Stomach (tissue), 9 donors: Measurements from ENCODE around the gene PRKCG. TPM values are rescaled to one million over a fixed set of nuclear protein-coding genes. Genes with fewer than 3 reads are reported as not detected.

Experiments
- DNase-seq, 2 donors: peaks; one replicate each; pipeline versions ENCODE4 v3.0.0 to v3.0.0-alpha.2; 2013 to 2019
- H3K27ac ChIP-seq, 5 donors: fragments of 200-600 bp in 4 of 5; sonication (generic) in 4 of 5; one replicate each; pipeline ENCODE4 v1.5.1; 2013 to 2019; ENCODE audit warnings: mild to moderate bottlenecking in 1 of 5, moderate library complexity in 1 of 5
- H3K27me3 ChIP-seq, 3 donors: fragments of 200-600 bp; sonication (generic); one replicate each; pipeline ENCODE4 v1.5.1; 2017 to 2019; ENCODE audit warnings: mixed run types in 1 of 3
- H3K36me3 ChIP-seq, 4 donors: fragments of 200-600 bp; sonication (generic); 1 replicate in 3 of 4; 2 replicates in 1 of 4; pipeline ENCODE4 v1.5.1; 2016 to 2019
- H3K4me1 ChIP-seq, 4 donors: fragments of 200-600 bp; sonication (generic); one replicate each; pipeline ENCODE4 v1.5.1; 2016 to 2019
- H3K4me3 ChIP-seq, 4 donors: fragments of 200-600 bp; sonication (generic) in 3 of 4; one replicate each; pipeline ENCODE4 v1.5.1; 2016 to 2019; ENCODE audit warnings: mild to moderate bottlenecking in 1 of 4
- H3K9me3 ChIP-seq, 4 donors: fragments of 200-600 bp; sonication (generic); one replicate each; pipeline ENCODE4 v1.5.1; 2016 to 2019
- CTCF ChIP-seq, 7 experiments: fragments of 450-650 bp in 4 of 7; fragments of 200-600 bp in 3 of 7; sonication (generic) in 3 of 7; IDR thresholded peaks; one replicate each; pipeline ENCODE4 v1.5.1; 2016 to 2019; ENCODE audit warnings: antibody characterized with exemption in 7 of 7, control low read depth in 2 of 7, mild to moderate bottlenecking in 1 of 7
- EP300 ChIP-seq: sonication (generic); formaldehyde crosslinking; IDR thresholded peaks from one replicate; pipeline ENCODE4 v1.6.1; 2017; ENCODE audit warnings: antibody characterized with exemption
- POLR2A ChIP-seq, 4 donors: fragments of 450-650 bp; IDR thresholded peaks; one replicate each; pipeline ENCODE4 v1.6.1; 2016; ENCODE audit warnings: antibody characterized with exemption in 4 of 4, control low read depth in 2 of 4, mild to moderate bottlenecking in 1 of 4, moderate library complexity in 1 of 4
- POLR2AphosphoS5 ChIP-seq, 3 donors: sonication (generic); formaldehyde crosslinking; IDR thresholded peaks; one replicate each; pipeline ENCODE4 v1.6.1; 2016; ENCODE audit warnings: antibody characterized with exemption in 3 of 3
- WGBS, 5 donors: extraction: QIAGEN DNeasy Blood & Tissue Kit in 3 of 5; methylation state at CpG; one replicate each; pipeline versions ENCODE4 v1.1.5 to v1.1.7; 2013 to 2018; 5-methylcytosine and 5-hydroxymethylcytosine counted together
- intact Hi-C: fragments of 100-400 bp; cut with DNase I; formaldehyde crosslinking; loops from one replicate; pipeline ENCODE4 v1.15.1; 2023; ENCODE audit warnings: low total_unique reads
- polyA plus RNA-seq, 3 donors: library from polyadenylated mRNA; stranded (reverse); fragments of 200-250 nt; gene quantifications; one replicate each; pipeline ENCODE4 v1.2.3, GENCODE V29; 2013
- total RNA-seq, 5 donors: library from RNA; depleted of rRNA; stranded (reverse); fragments of >200 nt; gene quantifications; one replicate each; pipeline versions ENCODE4 v1.1.0 to v1.2.3, GENCODE V29; 2014 to 2016
- donor health status: healthy with polysubstance abuse.
- donor health status: Bipolar disorder and iron deficiency.
- donor health status: healthy.

Gene PRKCG
- total and polyA plus RNA-seq, 8 donors: 0.25 to 0.30 TPM; not detected in 6

- intact Hi-C loops: loop anchor here (10.0 kb wide), 1 partner anchor 122 kb away; no protein-coding TSS in a partner anchor
- no peak for TF ChIP-seq POLR2AphosphoS5 (IDR thresholded peaks at IDR 0.05)
- TF ChIP-seq EP300: no peak
- no peak for TF ChIP-seq CTCF (IDR thresholded peaks at IDR 0.05)
- no peak for TF ChIP-seq POLR2A (IDR thresholded peaks at IDR 0.05)
- Histone ChIP-seq H3K36me3 (no peaks in the 10 kb centered on the region), H3K4me1 (peaks cover 2 to 23% (median 18%) of the 10 kb centered on the region in 4 donors), H3K27me3 (peaks cover 8 to 97% (median 39%) of the 10 kb centered on the region in 3 donors), H3K4me3 (no peak overlapping the region), H3K9me3 (no peaks in the 10 kb centered on the region), H3K27ac (no peak overlapping the region)
- WGBS, 5 donors: 42 to 58% (median 44%) methylated on average over 4 of the region's 4 CpGs
- DNase-seq: peak in 1 of 2 donors; percentile 81
Observed at GRCh38 chr19:53903055-53903680, 21.2 kb downstream of the PRKCG start.

- 25 to 47% (median 37%) methylated on average over 3 of the region's 3 CpGs for WGBS, 5 donors
- Histone ChIP-seq H3K4me1 (peaks cover 9 to 36% (median 25%) of the 10 kb centered on the region in 4 donors), H3K9me3 (no peaks in the 10 kb centered on the region), H3K4me3 (no peak overlapping the region), H3K27ac (no peak overlapping the region), H3K27me3 (peaks cover 20 to 97% (median 45%) of the 10 kb centered on the region in 3 donors), H3K36me3 (no peaks in the 10 kb centered on the region)
- DNase-seq: no peak
- intact Hi-C loops: loop anchor here (10.0 kb wide), 1 partner anchor 120 kb away; no protein-coding TSS in a partner anchor
- TF ChIP-seq CTCF (IDR thresholded peaks at IDR 0.05): no peak
- no peak for TF ChIP-seq POLR2AphosphoS5 (IDR thresholded peaks at IDR 0.05)
- no peak for TF ChIP-seq EP300
- no peak for TF ChIP-seq POLR2A (IDR thresholded peaks at IDR 0.05)
Observed at GRCh38 chr19:53904909-53905308, 22.9 kb downstream of the PRKCG start.

DNA sequence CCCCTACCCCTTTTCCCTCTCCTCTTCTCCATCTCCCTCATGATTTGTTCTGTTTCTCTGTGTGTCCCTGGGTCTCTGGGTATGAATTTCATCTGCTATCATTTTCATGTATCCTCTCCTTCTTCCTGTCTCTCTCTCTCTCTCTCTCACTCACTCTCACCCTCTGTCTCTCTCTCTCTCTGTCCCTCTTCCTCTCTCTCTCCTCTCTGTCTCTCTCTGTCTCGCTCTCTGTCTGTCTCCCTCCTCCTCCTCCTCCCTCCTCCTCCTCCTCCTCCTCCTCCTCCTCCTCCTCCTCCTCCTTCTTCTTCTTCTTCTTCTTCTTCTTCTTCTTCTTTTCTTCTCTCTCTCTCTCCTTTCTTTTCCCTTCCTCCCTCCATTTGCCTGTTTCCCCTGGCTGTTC, 23.8 kb downstream of the PRKCG start:
- H3K27me3 ChIP-seq: peaks cover 20 to 97% (median 54%) of the 10 kb centered on the region in 3 donors
- 50 to 71% (median 63%) methylated on average over 1 of the region's 1 CpG for WGBS, 5 donors
- TF ChIP-seq POLR2A (IDR thresholded peaks at IDR 0.05): no peak
- no peak for TF ChIP-seq POLR2AphosphoS5 (IDR thresholded peaks at IDR 0.05)
- no peak overlapping the region for H3K4me3 ChIP-seq
- H3K36me3 ChIP-seq: no peaks in the 10 kb centered on the region
- DNase-seq: no peak
- peaks cover 9 to 40% (median 25%) of the 10 kb centered on the region in 4 donors for H3K4me1 ChIP-seq
- intact Hi-C loops: loop anchor here (10.0 kb wide), 1 partner anchor 119 kb away; no protein-coding TSS in a partner anchor
- no peak overlapping the region for H3K27ac ChIP-seq
- H3K9me3 ChIP-seq: no peaks in the 10 kb centered on the region

DNA sequence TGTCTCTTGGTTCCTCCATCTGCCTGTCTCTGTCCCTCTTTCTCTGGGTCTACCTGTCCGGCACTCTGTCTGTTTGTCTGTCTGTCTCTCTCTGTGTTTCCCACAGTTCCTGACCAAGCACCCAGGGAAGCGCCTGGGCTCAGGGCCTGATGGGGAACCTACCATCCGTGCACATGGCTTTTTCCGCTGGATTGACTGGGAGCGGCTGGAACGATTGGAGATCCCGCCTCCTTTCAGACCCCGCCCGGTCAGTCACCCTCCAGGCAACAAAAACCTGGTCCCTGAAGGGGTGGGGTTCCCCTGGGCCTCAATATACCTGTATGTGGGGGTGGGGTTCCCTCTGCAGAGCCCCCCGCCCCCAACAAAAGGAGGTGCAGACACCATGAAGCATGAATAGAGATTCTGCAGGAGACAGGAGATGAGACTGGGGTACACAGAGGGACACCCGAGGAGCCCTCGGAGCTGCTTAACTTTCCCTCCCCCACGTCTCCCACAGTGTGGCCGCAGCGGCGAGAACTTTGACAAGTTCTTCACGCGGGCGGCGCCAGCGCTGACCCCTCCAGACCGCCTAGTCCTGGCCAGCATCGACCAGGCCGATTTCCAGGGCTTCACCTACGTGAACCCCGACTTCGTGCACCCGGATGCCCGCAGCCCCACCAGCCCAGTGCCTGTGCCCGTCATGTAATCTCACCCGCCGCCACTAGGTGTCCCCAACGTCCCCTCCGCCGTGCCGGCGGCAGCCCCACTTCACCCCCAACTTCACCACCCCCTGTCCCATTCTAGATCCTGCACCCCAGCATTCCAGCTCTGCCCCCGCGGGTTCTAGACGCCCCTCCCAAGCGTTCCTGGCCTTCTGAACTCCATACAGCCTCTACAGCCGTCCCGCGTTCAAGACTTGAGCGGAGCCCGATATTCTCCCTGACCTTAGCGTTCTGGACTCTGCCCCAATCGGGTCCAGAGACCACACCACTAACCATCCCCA, 24.5 kb downstream of the PRKCG start:
- H3K36me3 ChIP-seq: no peaks in the 10 kb centered on the region
- H3K4me3 ChIP-seq: no peak overlapping the region
- H3K4me1 ChIP-seq: peaks cover 9 to 40% (median 25%) of the 10 kb centered on the region in 4 donors
- TF ChIP-seq CTCF (IDR thresholded peaks at IDR 0.05) (peak in 5 of 7 experiments; percentile 42 to 90 (median 84)), POLR2A (IDR thresholded peaks at IDR 0.05) (no peak)
- H3K9me3 ChIP-seq: no peaks in the 10 kb centered on the region
- 11 to 18% (median 14%) methylated on average over 27 to 48 of the region's 48 CpGs for WGBS, 5 donors
- intact Hi-C loops: loop anchor here (10.0 kb wide), 1 partner anchor 118 kb away; no protein-coding TSS in a partner anchor
- H3K27me3 ChIP-seq: peaks cover 20 to 98% (median 61%) of the 10 kb centered on the region in 3 donors
- H3K27ac ChIP-seq: no peak overlapping the region
- DNase-seq: peak; percentile 44 to 66
